Upper lobe of left lung (tissue), 4 donors: ENCODE data around the gene SEL1L3.

Experiments used
- POLR2A ChIP-seq, 4 donors: fragments of 450-650 bp; IDR thresholded peaks; one replicate each; pipeline ENCODE4 v1.5.1; 2016 to 2017; ENCODE audit warnings: antibody characterized with exemption in 4 of 4, mild to moderate bottlenecking in 2 of 4
- TF ChIP-seq, protein P1 (sequence below), 6 experiments: fragments of 450-650 bp in 4 of 6; fragments of 200-600 bp in 2 of 6; sonication (generic) in 2 of 6; IDR thresholded peaks; one replicate each; pipeline ENCODE4 v1.5.1; 2016 to 2019; ENCODE audit warnings: antibody characterized with exemption in 6 of 6

DNA sequence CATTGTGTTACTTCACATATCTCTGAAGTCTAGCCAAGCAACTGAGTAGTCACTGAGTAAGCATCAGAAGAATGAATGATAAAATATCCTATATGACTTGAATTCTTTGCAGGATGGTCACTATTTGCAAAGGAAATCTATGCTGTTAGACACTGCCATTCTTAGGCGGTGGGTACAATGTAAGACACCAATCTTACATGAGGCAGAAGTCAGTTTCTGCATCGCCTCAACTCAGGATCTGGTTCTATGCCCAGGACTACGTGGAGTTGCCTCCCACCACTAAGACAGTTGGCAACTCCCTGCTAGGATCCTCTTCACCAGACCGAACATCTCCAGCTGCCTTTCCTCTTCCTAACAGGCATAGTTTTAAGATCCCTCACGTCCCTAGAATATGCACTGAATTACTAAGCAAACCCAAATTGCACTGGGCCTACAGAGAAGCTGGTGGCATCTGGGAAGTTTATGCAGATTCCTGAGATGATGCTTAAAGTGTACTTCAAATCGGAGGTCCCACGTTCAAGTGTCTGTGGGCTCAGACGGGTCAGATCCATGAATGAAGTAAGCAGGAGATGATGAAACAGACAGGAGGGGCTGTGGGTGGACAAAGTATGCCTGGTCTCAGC lies 45.6 kb downstream of the SEL1L3 start:
- TF ChIP-seq, protein P1, sequence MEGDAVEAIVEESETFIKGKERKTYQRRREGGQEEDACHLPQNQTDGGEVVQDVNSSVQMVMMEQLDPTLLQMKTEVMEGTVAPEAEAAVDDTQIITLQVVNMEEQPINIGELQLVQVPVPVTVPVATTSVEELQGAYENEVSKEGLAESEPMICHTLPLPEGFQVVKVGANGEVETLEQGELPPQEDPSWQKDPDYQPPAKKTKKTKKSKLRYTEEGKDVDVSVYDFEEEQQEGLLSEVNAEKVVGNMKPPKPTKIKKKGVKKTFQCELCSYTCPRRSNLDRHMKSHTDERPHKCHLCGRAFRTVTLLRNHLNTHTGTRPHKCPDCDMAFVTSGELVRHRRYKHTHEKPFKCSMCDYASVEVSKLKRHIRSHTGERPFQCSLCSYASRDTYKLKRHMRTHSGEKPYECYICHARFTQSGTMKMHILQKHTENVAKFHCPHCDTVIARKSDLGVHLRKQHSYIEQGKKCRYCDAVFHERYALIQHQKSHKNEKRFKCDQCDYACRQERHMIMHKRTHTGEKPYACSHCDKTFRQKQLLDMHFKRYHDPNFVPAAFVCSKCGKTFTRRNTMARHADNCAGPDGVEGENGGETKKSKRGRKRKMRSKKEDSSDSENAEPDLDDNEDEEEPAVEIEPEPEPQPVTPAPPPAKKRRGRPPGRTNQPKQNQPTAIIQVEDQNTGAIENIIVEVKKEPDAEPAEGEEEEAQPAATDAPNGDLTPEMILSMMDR (IDR thresholded peaks at IDR 0.05) = no peak
- TF ChIP-seq POLR2A (IDR thresholded peaks at IDR 0.05) = no peak
